Upper lobe of left lung (tissue), 6 donors: ENCODE data around the gene F7. TPM values are rescaled to one million over a fixed set of nuclear protein-coding genes. Genes with fewer than 3 reads are reported as not detected.
A peak's percentile ranks its signal among the peaks of the same experiment; 100 is the strongest.

Experiments
- ATAC-seq, 2 donors: fragments of 200-7000 bp; cut with Tn5 transposase; one replicate each; pipeline ENCODE4 v1.9.1; 2022; ENCODE audit warnings: mild to moderate bottlenecking in 2 of 2, moderate library complexity in 2 of 2; ENCODE audit not compliant: low FRiP score in 2 of 2
- DNase-seq, 2 donors: peaks; one replicate each; pipeline ENCODE4 v3.0.0-alpha.2; 2019 to 2020
- H3K27ac ChIP-seq, 4 donors: fragments of 200-600 bp; sonication (generic); one replicate each; pipeline ENCODE4 v1.5.1; 2016 to 2019
- H3K27me3 ChIP-seq, 4 donors: fragments of 200-600 bp; sonication (generic); one replicate each; pipeline ENCODE4 v1.5.1; 2017 to 2019
- H3K36me3 ChIP-seq, 4 donors: fragments of 200-600 bp; sonication (generic); one replicate each; pipeline ENCODE4 v1.5.1; 2016 to 2019
- H3K4me1 ChIP-seq, 4 donors: fragments of 200-600 bp; sonication (generic); one replicate each; pipeline ENCODE4 v1.5.1; 2018 to 2019
- H3K4me3 ChIP-seq, 4 donors: fragments of 200-600 bp; sonication (generic); one replicate each; pipeline ENCODE4 v1.5.1; 2017 to 2019; ENCODE audit warnings: mild to moderate bottlenecking in 2 of 4, moderate library complexity in 1 of 4
- H3K9me3 ChIP-seq, 4 donors: fragments of 200-600 bp; sonication (generic); one replicate each; pipeline ENCODE4 v1.5.1; 2018 to 2019
- CTCF ChIP-seq, 6 experiments: fragments of 450-650 bp in 4 of 6; fragments of 200-600 bp in 2 of 6; sonication (generic) in 2 of 6; IDR thresholded peaks; one replicate each; pipeline ENCODE4 v1.5.1; 2016 to 2019; ENCODE audit warnings: antibody characterized with exemption in 6 of 6
- EP300 ChIP-seq, 4 donors: sonication (generic); formaldehyde crosslinking; IDR thresholded peaks; one replicate each; pipeline ENCODE4 v1.5.1; 2017; ENCODE audit warnings: antibody characterized with exemption in 4 of 4, control low read depth in 2 of 4
- POLR2A ChIP-seq, 4 donors: fragments of 450-650 bp; IDR thresholded peaks; one replicate each; pipeline ENCODE4 v1.5.1; 2016 to 2017; ENCODE audit warnings: antibody characterized with exemption in 4 of 4, mild to moderate bottlenecking in 2 of 4
- POLR2AphosphoS5 ChIP-seq, 2 donors: sonication (generic); formaldehyde crosslinking; IDR thresholded peaks; one replicate each; pipeline ENCODE4 v1.5.1; 2017; ENCODE audit warnings: antibody characterized with exemption in 2 of 2
- WGBS, 2 donors: methylation state at CpG; one replicate each; pipeline ENCODE4 v1.1.5; 2017 to 2018; 5-methylcytosine and 5-hydroxymethylcytosine counted together
- total RNA-seq, 6 donors: library from RNA; depleted of rRNA in 4 of 6; stranded (reverse); fragments of >200 nt in 4 of 6; gene quantifications; one replicate each; pipeline versions ENCODE4 v1.1.0 to v1.2.1, GENCODE V29; 2016 to 2021
- donor health status: DM: no; HTN: no; CAD: no; lungs with moderate emphysema.
- donor health status: DM: no; HTN: yes; CAD: no; lungs with severe emphysema.

Gene F7
- total RNA-seq, 6 donors from 2014 or later: 0.20 TPM; not detected in 5

DNA sequence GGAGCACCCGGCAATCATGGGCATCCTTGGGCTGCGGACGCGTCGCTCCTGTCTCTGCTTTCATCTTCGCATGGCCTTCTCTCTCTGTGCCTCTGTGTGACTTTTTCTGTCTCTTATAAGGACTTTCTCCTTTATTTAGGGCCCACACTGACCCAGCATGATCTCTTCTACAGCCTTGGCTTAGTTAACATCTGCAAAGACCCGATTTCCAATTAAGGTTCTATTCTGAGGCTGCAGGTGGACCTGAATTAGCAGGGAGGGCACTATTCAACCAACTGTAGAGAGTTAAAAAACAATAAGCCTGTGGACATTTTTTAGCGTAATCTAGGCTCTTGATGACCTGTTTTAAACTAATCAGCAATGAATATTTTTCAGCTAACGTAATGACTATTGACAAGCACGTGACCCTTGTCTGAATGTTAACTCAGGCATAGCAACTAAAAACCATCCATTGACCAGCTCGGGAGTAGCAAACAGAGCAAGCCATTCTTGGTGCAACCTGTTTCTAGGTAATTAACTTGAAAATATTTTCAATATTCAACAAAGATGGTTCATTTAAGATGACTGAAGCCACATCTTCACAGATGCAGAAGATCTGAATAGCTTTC, 32.2 kb downstream of the F7 start:
- ATAC-seq: no peak
- Histone ChIP-seq H3K4me1 (no peaks in the 10 kb centered on the region), H3K27ac (no peak overlapping the region), H3K36me3 (no peaks in the 10 kb centered on the region), H3K9me3 (no peaks in the 10 kb centered on the region), H3K4me3 (no peak overlapping the region), H3K27me3 (no peaks in the 10 kb centered on the region)
- TF ChIP-seq POLR2AphosphoS5 (IDR thresholded peaks at IDR 0.05): no peak
- TF ChIP-seq CTCF (IDR thresholded peaks at IDR 0.05): no peak
- no peak for TF ChIP-seq POLR2A (IDR thresholded peaks at IDR 0.05)
- TF ChIP-seq EP300 (IDR thresholded peaks at IDR 0.05): no peak
- DNase-seq: peak in 1 of 2 donors; percentile 4
- 80 to 91% methylated on average over 11 of the region's 11 CpGs for WGBS, 2 donors

DNA sequence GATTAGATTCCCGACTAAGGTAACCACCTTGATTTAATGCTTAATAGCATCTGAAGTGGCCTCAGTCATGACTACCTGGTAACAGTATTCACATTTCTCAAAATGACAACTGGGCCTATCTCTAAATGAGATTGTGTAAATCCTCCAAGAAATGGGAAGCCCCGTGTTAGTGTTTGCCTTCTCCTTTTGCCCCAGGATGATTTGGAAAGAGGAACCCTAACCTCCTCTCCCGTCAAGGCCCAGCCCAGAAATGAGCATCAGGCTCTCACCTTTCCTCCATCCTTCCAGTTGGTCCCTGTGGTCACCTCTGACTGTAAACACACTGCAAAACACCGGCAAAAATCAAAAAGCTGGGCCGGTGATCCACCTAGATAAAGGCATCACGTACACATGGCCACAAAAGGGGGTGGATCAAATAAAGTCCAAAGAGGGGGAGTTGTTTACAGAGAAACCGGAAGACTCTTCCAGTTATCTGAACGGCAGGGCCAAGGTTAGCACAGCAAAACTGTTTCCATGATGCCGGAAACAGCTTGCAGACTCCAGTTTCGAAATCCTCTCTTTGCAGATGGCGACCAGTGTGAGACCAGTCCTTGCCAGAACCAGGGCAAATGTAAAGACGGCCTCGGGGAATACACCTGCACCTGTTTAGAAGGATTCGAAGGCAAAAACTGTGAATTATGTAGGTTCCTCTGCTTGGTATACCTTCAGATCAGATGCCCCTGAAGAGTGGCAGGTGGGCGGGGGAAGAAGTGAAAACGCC, 33.4 kb downstream of the F7 start:
- Histone ChIP-seq H3K27ac (no peak overlapping the region), H3K4me1 (no peaks in the 10 kb centered on the region), H3K36me3 (no peaks in the 10 kb centered on the region), H3K9me3 (no peaks in the 10 kb centered on the region), H3K4me3 (no peak overlapping the region), H3K27me3 (no peaks in the 10 kb centered on the region)
- DNase-seq: peak in 1 of 2 donors; percentile 12
- ATAC-seq: no peak
- 64% methylated on average over 15 to 16 of the region's 16 CpGs for WGBS, 2 donors
- no peak for TF ChIP-seq CTCF (IDR thresholded peaks at IDR 0.05)
- no peak for TF ChIP-seq EP300 (IDR thresholded peaks at IDR 0.05)
- TF ChIP-seq POLR2A (IDR thresholded peaks at IDR 0.05): no peak
- no peak for TF ChIP-seq POLR2AphosphoS5 (IDR thresholded peaks at IDR 0.05)

DNA sequence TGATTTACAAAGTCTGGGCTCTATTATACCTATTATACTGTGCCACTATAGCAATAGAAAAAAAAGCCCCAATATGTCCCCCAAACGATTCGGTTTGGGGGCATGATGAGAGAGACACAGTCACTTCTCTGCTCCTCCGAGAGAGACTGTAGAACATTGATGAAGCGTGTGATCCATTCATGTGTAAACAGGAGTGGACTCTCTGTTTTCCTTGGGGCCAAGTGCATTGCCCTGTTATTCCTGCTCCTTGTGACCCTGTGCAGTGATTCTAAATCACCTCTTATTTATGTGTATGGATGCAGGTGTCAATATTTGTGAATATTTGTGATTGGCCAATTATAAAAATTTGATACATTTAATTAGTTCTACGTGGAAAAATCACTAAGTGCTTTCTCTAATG, 34.0 kb downstream of the F7 start:
- TF ChIP-seq EP300 (IDR thresholded peaks at IDR 0.05): no peak
- no peak overlapping the region for H3K27ac ChIP-seq
- ATAC-seq (no peak), DNase-seq (no peak)
- H3K9me3 ChIP-seq: no peaks in the 10 kb centered on the region
- 79 to 93% methylated on average over 5 of the region's 5 CpGs for WGBS, 2 donors
- no peaks in the 10 kb centered on the region for H3K36me3 ChIP-seq
- H3K4me1 ChIP-seq: no peaks in the 10 kb centered on the region
- H3K27me3 ChIP-seq: no peaks in the 10 kb centered on the region
- H3K4me3 ChIP-seq: no peak overlapping the region

DNA sequence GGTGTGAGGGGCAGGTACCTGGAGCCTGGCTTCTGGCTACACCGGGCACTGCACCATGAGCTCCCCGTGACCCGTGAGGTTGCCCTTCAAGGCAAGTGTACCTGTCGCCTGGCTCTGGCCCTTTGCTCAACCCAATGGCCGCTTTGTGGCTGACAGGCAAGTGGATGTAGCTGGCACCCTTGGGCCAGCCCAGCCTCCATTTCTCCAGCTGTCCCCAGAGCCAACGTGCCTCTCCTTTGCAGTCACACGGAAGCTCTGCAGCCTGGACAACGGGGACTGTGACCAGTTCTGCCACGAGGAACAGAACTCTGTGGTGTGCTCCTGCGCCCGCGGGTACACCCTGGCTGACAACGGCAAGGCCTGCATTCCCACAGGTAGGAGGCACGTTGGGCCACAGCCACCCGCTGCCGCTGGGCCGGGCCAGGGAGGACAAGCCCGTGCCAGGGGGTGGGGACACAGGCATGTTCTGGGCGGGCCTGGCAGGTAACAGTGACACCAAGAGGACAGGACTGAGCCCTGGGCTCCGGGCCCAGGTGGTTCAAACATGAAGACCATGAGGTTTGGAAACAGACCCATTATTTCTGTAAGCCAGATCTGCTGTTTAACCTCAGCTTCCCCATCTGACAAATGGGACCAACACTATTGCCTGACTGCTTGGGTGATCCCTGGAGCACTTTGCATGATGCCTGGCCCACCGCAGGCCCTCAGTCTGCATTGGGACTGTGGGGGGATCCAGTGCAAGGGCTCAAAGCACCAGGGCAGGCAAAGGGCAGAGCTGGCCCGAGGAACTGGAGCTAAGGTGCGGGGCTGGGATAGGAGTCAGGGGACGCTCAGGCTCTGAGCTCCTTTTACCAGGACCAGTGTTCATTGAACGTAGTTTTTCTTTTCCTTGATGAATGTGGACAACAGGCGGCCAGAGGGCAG, 35.3 kb downstream of the F7 start:
- H3K9me3 ChIP-seq: no peaks in the 10 kb centered on the region
- H3K36me3 ChIP-seq: no peaks in the 10 kb centered on the region
- ATAC-seq (peak in 1 of 2 donors; percentile 10), DNase-seq (peak in 1 of 2 donors; percentile 12)
- no peak overlapping the region for H3K4me3 ChIP-seq
- no peak overlapping the region for H3K27ac ChIP-seq
- no peaks in the 10 kb centered on the region for H3K27me3 ChIP-seq
- TF ChIP-seq POLR2A (IDR thresholded peaks at IDR 0.05): no peak
- no peak for TF ChIP-seq CTCF (IDR thresholded peaks at IDR 0.05)
- TF ChIP-seq EP300 (IDR thresholded peaks at IDR 0.05): no peak
- no peak for TF ChIP-seq POLR2AphosphoS5 (IDR thresholded peaks at IDR 0.05)
- WGBS, 2 donors: 92 to 99% methylated on average over 7 to 24 of the region's 26 CpGs
- H3K4me1 ChIP-seq: no peaks in the 10 kb centered on the region

- 93% methylated on average over 7 to 18 of the region's 18 CpGs for WGBS, 2 donors
- H3K36me3 ChIP-seq: no peaks in the 10 kb centered on the region
- ATAC-seq: peak in 1 of 2 donors; percentile 42
- H3K27me3 ChIP-seq: no peaks in the 10 kb centered on the region
- DNase-seq: peak; percentile 12 to 76
- H3K4me3 ChIP-seq: no peak overlapping the region
- TF ChIP-seq POLR2A (IDR thresholded peaks at IDR 0.05): no peak
- H3K4me1 ChIP-seq: no peaks in the 10 kb centered on the region
- no peak overlapping the region for H3K27ac ChIP-seq
- H3K9me3 ChIP-seq: no peaks in the 10 kb centered on the region
Measured at GRCh38 chr13:113141601-113141970, 36.0 kb downstream of the F7 start.
